Left lung (tissue), 10 donors: ENCODE measurements around the gene AFF2. TPM values are rescaled to one million over a fixed set of nuclear protein-coding genes. Genes with fewer than 3 reads are reported as not detected.

Source experiments
- ATAC-seq: fragments of 200-7000 bp; cut with Tn5 transposase; one replicate; pipeline ENCODE4 v1.9.1; 2020; ENCODE audit warnings: moderate library complexity
- DNase-seq, 4 donors: peaks; one replicate each; pipeline ENCODE4 v3.0.0-alpha.2; 2013 to 2020
- H3K27ac ChIP-seq, 2 donors: fragments of 200-600 bp; sonication (generic) in 1 of 2; one replicate each; pipeline versions ENCODE4 v1.5.0 to v1.8.0; 2020 to 2021
- H3K27me3 ChIP-seq, 2 donors: fragments of 200-600 bp; sonication (generic) in 1 of 2; one replicate each; pipeline versions ENCODE4 v1.5.0 to v1.8.0; 2020 to 2021
- H3K36me3 ChIP-seq, 2 donors: fragments of 200-600 bp; sonication (generic) in 1 of 2; one replicate each; pipeline versions ENCODE4 v1.5.0 to v1.8.0; 2020 to 2021
- H3K4me1 ChIP-seq, 2 donors: fragments of 200-600 bp; one replicate each; pipeline ENCODE4 v1.8.0; 2021
- H3K4me3 ChIP-seq, 2 donors: fragments of 200-600 bp; sonication (generic) in 1 of 2; one replicate each; pipeline versions ENCODE4 v1.5.0 to v1.8.0; 2020 to 2021; ENCODE audit warnings: mild to moderate bottlenecking in 1 of 2
- H3K9me3 ChIP-seq, 2 donors: fragments of 200-600 bp; sonication (generic) in 1 of 2; one replicate each; pipeline versions ENCODE4 v1.5.0 to v1.8.0; 2020 to 2021
- intact Hi-C, 2 donors: fragments of 100-400 bp; cut with DNase I; formaldehyde crosslinking; loops; one replicate each; pipeline versions ENCODE4 v1.11.2 to v1.14.2; 2022
- polyA plus RNA-seq, 6 donors: library from polyadenylated mRNA; unstranded; fragments of 120-200 nt; gene quantifications; one replicate each; pipeline ENCODE4 v1.2.1, GENCODE V29; 2013; ENCODE audit not compliant: insufficient read length in 6 of 6
- total RNA-seq, 2 donors: library from RNA; stranded (reverse); fragmentation: NEBNext Ultra II Directional; extraction: Animal tissue kit (Norgen Biotek cat#: 25700); gene quantifications; one replicate each; pipeline ENCODE4 v1.2.1, GENCODE V29; 2021
- TF ChIP-seq, protein P1 (sequence below), 2 donors: fragments of 200-600 bp; sonication (generic) in 1 of 2; IDR thresholded peaks; one replicate each; pipeline versions ENCODE4 v1.5.0 to v1.8.0; 2021; ENCODE audit warnings: antibody characterized with exemption in 2 of 2
- donor health status: DM: no; HTN: yes; CAD: no.
- donor health status: DM: no; HTN: no; CAD: no.

The AFF2 gene
- total and polyA plus RNA-seq, 8 donors, result 4.8 to 10.2 (median 5.7) TPM

DNA sequence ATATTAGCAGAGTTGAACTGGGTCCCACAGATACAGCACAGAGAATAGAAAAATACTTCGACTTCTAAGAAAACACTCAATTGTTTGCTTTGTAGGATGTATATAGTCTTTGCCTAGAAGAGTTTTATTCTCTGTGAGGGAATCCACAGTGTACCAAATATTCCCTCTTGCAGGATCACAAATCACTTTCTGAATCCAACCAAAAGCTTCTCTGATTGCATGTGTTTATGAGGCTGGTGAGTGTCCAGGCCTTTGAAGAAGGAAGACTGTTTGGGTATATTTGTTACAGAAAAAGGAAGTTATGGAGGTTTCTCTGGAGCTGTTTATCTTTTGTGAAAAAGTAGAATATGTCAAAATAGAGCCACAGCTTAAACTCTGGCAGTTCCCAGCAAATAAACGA is 423.2 kb downstream of the AFF2 start:
- intact Hi-C loops, result no loop called here
- Histone ChIP-seq H3K4me3 (no peak overlapping the region), H3K27ac (no peak overlapping the region), H3K4me1 (no peaks in the 10 kb centered on the region), H3K36me3 (no peaks in the 10 kb centered on the region), H3K27me3 (no peaks in the 10 kb centered on the region), H3K9me3 (no peaks in the 10 kb centered on the region)
- TF ChIP-seq, protein P1, sequence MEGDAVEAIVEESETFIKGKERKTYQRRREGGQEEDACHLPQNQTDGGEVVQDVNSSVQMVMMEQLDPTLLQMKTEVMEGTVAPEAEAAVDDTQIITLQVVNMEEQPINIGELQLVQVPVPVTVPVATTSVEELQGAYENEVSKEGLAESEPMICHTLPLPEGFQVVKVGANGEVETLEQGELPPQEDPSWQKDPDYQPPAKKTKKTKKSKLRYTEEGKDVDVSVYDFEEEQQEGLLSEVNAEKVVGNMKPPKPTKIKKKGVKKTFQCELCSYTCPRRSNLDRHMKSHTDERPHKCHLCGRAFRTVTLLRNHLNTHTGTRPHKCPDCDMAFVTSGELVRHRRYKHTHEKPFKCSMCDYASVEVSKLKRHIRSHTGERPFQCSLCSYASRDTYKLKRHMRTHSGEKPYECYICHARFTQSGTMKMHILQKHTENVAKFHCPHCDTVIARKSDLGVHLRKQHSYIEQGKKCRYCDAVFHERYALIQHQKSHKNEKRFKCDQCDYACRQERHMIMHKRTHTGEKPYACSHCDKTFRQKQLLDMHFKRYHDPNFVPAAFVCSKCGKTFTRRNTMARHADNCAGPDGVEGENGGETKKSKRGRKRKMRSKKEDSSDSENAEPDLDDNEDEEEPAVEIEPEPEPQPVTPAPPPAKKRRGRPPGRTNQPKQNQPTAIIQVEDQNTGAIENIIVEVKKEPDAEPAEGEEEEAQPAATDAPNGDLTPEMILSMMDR (IDR thresholded peaks at IDR 0.05), result no peak
- ATAC-seq, result no peak
- peak in 1 of 4 donors; percentile 30 for DNase-seq

DNA sequence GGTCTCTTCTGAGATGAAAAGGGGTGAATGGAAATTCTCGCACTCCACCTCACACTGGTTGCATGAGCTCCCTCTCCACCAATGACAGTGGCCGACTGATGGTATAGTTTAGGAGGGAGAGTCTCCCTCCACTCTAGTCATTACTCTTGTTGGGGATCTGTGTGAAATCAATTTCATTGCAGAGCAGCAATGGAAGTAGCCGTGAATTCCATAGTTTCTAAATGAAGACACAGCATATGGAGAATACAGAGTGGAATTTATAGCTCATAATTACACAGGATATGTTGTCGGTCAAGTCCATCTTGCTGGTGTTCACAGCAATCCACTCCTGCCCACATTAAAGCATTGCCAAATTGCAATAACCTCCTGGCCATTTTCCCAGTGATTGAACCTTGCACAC is 426.0 kb downstream of the AFF2 start:
- Histone ChIP-seq H3K36me3 (no peaks in the 10 kb centered on the region), H3K27ac (no peak overlapping the region), H3K27me3 (no peaks in the 10 kb centered on the region), H3K9me3 (no peaks in the 10 kb centered on the region), H3K4me3 (no peak overlapping the region), H3K4me1 (no peaks in the 10 kb centered on the region)
- TF ChIP-seq, protein P1 (IDR thresholded peaks at IDR 0.05), result no peak
- intact Hi-C loops, result no loop called here
- DNase-seq, result no peak
- ATAC-seq, result no peak

DNA sequence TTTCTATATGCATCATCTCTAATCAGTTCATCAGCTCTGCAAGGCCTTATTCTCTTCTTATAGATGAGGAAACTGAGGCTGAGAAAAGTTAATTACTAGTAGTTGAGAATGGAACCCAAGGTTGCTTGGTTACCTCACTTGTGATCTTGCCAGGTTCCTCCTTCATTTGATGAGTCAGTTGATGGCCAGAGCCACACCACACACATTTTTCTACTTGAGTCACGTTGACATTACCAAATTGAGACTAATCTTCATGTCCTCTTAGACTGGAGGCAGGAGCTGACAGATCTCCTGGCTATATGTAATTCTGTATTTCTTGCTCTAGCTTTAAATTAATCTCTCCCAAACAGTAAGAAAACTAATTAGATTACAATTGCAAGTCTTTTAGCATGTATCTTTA is 428.4 kb downstream of the AFF2 start:
- no peaks in the 10 kb centered on the region for H3K27me3 ChIP-seq
- no peak overlapping the region for H3K27ac ChIP-seq
- no peaks in the 10 kb centered on the region for H3K9me3 ChIP-seq
- intact Hi-C loops, result no loop called here
- H3K36me3 ChIP-seq, result no peaks in the 10 kb centered on the region
- no peak for DNase-seq
- H3K4me3 ChIP-seq, result no peak overlapping the region
- H3K4me1 ChIP-seq, result no peaks in the 10 kb centered on the region
- no peak for ATAC-seq
- TF ChIP-seq, protein P1 (IDR thresholded peaks at IDR 0.05), result no peak

DNA sequence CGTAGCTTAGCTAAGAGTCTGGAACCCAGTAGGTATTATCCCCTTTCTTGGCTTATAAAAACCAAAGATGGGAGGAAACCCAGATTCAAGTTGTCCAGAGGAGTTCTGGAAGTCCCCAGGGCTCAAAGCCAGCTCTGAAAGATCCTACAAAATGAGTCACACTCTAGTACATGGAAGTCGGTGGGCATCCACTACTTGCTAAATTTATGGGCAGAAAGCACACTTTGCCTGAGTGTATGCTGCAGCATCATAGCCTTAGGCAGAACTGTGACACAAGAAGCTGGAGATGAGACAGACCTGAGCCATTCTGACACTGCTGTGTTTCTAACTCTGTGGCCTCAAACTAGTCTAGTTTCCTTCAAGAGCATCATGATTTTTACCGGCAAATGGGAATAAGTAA is 429.3 kb downstream of the AFF2 start:
- Histone ChIP-seq H3K27me3 (no peaks in the 10 kb centered on the region), H3K9me3 (no peaks in the 10 kb centered on the region), H3K4me1 (no peaks in the 10 kb centered on the region), H3K36me3 (no peaks in the 10 kb centered on the region), H3K4me3 (no peak overlapping the region), H3K27ac (no peak overlapping the region)
- DNase-seq, result no peak
- TF ChIP-seq, protein P1 (IDR thresholded peaks at IDR 0.05), result no peak
- no peak for ATAC-seq
- intact Hi-C loops, result no loop called here

DNA sequence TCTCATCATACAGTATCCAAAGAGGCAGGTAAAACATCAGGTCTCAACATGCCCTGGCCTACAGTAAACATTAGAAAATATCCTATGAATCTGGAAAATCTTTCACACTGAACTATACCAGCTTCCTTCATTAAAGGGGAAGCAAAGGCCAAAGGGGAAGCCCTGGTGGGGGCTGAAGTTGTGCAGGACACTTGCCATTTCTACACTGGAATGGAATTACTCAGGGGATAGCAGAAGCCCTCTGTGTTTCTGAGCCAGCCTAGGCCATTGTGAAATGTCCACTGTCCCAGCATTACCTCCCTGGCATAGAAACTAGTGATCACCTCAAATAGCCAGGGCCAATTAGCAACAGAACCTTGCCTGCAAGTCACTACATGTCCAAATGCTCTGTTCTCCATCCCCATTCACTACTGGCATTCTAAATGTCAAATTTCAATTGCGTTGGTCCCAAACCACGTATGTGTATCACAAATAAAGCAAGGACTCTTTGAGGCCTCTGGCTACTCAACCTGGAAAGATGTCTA is 429.9 kb downstream of the AFF2 start:
- Histone ChIP-seq H3K27me3 (no peaks in the 10 kb centered on the region), H3K9me3 (no peaks in the 10 kb centered on the region), H3K27ac (no peak overlapping the region), H3K36me3 (no peaks in the 10 kb centered on the region), H3K4me1 (no peaks in the 10 kb centered on the region), H3K4me3 (no peak overlapping the region)
- DNase-seq (no peak), ATAC-seq (no peak)
- TF ChIP-seq, protein P1 (IDR thresholded peaks at IDR 0.05), result no peak
- intact Hi-C loops, result no loop called here
